HT1080 (cell line): ENCODE results near the gene MGP. TPM values are rescaled to one million over a fixed set of nuclear protein-coding genes. Genes with fewer than 3 reads are reported as not detected.

Experiments
- total RNA-seq: library from RNA; depleted of rRNA; stranded (reverse); fragments of >200 nt; shearing (Covaris generic); gene quantifications from 2 replicates; pipeline ENCODE4 v1.2.3, GENCODE V29; 2014; rRNA removed

The MGP gene
- total RNA-seq, 1 experiment from 2014 or later: 0.90 TPM

Other genes starting within 250 kb of the MGP start
- 0.17 TPM in 1 of 2 replicates, not detected in the other for gene GUCY2C, start 189.3 kb downstream of the MGP start, total RNA-seq
- 13.7 and 32.1 TPM in 2 replicates for gene WBP11, start 82.4 kb downstream of the MGP start, total RNA-seq
- 1.7 and 3.8 TPM in 2 replicates for gene C12orf60, start 82.2 kb downstream of the MGP start, total RNA-seq
- not detected in 2 replicates for gene SMCO3, start 71.7 kb downstream of the MGP start, total RNA-seq
- gene ART4, start 42.3 kb downstream of the MGP start, total RNA-seq: not detected in 2 replicates
- 0.03 TPM in 1 of 2 replicates, not detected in the other for gene ERP27, start 52.7 kb upstream of the MGP start, total RNA-seq
- 140 and 167 TPM in 2 replicates for gene ARHGDIB, start 75.7 kb upstream of the MGP start, total RNA-seq
- gene PDE6H, start 87.2 kb upstream of the MGP start, total RNA-seq: not detected in 2 replicates